A172 (cell line): ENCODE data around the gene CCDC187. TPM values are rescaled to one million over a fixed set of nuclear protein-coding genes. Genes with fewer than 3 reads are reported as not detected.

Experiments
- DNase-seq: peaks from one replicate; pipeline ENCODE4 v3.0.0-alpha.2; 2015; ENCODE audit warnings: low spot score
- total RNA-seq: library from RNA; depleted of rRNA; stranded (reverse); fragments of >200 nt; shearing (Covaris generic); gene quantifications from 2 replicates; pipeline ENCODE4 v1.2.3, GENCODE V29; 2014

Gene CCDC187
- total RNA-seq, 1 experiment from 2014 or later = 0.07 TPM

GRCh38 chr9:136297016-136297691 is 6.7 kb downstream of the CCDC187 start:
- DNase-seq = peak; percentile 80

DNA sequence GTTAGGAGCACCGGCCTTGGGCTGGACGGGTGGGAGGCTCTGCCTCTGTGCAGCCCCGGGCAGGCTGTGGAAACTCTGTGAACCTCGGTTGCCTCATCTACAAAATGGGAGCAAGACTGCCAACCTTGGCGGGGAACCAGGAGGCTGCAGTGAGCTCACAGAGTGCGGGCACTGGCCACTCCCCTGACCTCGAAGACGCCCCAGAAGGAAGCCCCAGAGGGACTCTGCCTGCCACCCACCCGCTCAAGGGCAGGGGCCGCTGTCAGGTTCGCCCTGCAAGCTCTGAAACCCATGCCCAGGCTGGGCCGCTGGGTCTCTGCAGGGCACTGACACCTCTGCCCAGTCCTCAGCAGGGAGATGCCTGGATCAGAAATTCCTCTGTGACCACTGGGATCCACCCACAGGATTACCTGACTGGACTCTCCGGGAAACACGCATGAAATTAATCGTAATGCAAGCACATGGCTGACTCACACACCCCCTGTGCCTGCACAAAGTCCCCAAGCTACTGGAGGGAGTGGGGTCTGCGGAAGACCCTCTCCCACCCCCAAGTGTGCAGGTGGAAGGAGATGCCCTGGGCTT is 7.4 kb downstream of the CCDC187 start:
- DNase-seq = peak; percentile 48

GRCh38 chr9:136295542-136296433 is 8.1 kb downstream of the CCDC187 start:
- no peak for DNase-seq

DNA sequence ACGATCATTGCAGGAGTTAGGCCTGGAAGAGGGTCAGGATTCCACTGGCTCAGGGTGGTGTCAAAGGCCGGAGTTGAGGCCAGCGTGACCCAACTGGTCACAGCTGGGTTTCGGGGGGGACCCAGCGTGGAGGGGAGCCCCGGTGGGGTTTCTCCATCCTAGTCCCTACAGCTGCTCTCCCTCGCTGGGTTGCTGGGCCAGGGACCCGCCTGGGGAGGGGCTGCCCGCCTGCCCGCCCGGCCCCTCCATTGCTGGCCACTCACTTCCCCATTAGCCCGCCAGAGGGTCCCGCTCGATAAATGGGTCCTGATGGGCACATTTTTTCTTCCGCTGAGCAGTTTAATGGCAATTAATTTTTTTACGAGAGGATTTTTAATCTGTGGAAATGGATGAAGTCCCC is 8.8 kb downstream of the CCDC187 start:
- DNase-seq = no peak

DNA sequence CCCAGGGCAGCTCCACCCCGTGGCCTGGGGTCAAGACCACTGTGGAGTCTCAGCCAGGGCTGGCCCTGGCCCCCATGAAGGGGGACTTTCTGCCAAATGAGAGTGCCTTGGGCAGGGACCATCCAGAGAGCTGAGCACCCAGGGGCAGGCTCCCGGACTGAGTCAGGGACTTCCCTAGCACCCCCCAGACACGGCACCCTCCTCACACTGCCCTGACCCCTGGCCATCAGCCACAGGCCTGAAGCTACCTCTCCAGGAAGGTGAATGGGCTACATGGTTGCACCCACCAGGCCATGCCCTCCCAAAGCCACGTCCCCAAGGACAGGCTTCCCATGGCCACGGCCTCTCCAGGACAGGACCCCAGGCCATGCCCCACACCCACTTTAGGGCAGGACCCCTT is 9.5 kb downstream of the CCDC187 start:
- no peak for DNase-seq

DNA sequence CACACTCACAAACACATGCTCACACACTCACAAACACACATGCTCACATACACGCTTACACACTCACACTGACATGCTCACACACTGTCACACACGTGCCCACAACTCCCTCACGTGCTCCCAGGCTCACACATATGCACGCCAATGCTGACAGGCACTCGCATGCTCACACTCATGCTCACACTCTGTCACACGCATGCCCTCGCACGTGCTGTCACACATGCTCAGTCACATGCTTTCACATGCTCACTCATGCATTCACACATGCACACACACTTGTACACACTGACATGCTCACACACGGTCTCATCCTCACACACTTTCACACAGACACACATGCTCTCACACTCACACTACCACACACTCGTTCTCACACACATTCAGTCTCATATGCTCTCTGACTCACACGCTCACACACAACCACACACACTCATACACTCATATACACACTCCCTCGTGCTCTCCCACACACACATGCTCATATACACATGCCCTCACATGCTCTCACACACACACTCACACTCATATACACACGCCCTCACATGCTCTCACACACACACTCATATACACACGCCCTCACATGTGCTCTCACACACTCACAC is 10.3 kb downstream of the CCDC187 start:
- DNase-seq = no peak

DNA sequence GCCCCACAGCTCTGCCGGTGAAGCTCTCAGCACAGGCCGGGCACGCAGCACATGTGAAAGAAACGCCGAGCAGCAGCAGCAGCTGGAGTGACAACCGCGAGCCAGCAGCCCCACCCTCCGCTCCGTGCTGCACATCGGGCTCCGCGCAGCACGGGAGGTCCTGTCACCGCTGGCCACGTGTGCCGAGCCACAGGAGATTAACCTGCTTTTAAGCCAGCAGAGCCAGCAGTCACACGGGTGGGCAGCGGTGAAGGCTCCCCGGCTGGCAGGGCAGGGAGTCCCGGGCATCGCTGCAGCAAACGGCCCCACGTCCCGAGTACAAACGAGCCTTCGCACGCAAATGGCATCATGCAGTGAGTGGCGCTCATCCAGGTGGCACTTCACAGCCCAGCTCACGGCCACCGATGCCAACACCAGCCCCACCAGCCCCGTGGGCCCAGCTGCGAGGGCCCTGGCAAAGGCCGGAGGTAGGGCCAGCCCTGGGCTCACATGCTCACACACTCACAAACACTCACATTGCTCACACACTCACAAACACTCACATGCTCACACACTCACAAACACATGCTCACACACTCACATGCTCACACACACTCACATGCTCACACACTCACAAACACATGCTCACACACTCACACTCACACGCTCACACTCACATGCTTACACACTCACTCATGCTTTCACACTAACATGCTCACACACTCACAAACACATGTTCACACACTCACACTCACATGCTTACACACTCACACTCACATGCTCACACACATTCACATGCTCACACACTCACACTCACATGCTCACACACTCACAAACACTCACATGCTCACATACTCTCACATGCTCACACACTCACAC is 11.1 kb downstream of the CCDC187 start:
- DNase-seq = no peak

- no peak for DNase-seq
These were observed 11.8 kb downstream of the CCDC187 start for GRCh38 chr9:136292026-136292538.

GRCh38 chr9:136291306-136292025 is 12.4 kb downstream of the CCDC187 start:
- no peak for DNase-seq

DNA sequence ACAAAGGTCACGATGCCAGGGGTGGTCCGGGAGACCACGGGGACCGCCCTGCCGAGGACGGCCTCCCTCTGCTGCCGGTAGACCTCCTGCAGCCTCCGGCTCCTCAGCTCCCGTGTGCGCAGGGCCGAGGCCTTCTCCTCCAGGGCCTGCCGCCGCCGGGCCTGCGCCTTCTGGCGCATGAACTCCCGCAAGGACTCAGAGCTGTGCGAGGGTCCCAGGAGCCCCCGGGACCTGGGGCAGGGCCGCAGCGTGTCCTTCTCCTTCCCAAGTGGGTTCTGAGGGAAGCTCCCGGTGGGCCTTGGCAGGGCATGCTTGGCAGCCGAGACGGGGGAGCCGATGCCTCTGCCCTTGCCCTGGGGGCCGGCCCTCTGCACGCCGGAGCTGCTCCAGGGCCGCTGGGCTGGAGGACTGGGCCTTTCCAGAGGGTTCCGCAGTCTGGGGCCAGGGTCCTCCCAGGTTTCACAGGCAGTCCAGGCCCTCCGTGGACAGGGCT is 13.3 kb downstream of the CCDC187 start:
- DNase-seq = no peak

DNA sequence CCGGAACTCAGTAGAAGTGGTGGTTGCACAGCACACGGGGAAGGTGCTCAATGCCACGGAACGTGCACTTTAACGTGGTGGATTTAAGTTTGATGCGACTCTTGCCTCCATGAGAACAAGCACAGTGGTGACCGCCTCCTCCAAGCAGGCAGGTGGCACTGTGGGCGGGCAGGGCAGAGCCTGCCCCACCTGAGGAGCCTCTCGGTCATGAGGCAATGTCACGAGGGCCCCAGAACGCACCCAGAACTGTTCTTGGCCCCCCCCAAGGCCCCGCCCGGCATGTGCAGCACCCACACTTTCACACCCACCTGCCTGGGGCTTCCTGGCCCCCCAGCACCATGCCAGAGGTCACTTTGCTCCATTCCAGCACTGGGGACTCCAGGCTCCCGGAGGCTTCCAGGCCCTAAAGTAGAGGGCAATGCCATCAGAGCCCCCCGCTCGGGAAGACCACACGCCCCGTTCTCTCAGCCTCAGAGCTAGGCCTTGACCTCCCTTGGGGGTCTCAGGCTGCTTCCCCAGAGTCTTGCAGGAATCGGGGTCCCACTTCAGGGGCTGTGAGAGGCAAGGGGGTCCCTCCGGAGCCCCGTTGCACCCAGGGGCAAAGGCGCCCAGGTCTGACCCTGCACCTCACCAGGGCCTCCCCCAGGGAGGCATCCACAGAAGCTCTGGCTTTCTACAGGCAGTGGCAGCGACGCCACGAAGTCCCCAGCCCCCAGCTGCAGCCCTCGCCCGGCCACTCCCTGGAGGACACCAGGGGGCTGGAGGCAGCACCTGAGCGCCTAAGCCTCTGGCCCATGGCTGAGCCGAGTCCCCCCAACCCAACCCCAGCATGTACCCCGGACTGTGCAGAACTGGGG is 14.0 kb downstream of the CCDC187 start:
- no peak for DNase-seq

DNA sequence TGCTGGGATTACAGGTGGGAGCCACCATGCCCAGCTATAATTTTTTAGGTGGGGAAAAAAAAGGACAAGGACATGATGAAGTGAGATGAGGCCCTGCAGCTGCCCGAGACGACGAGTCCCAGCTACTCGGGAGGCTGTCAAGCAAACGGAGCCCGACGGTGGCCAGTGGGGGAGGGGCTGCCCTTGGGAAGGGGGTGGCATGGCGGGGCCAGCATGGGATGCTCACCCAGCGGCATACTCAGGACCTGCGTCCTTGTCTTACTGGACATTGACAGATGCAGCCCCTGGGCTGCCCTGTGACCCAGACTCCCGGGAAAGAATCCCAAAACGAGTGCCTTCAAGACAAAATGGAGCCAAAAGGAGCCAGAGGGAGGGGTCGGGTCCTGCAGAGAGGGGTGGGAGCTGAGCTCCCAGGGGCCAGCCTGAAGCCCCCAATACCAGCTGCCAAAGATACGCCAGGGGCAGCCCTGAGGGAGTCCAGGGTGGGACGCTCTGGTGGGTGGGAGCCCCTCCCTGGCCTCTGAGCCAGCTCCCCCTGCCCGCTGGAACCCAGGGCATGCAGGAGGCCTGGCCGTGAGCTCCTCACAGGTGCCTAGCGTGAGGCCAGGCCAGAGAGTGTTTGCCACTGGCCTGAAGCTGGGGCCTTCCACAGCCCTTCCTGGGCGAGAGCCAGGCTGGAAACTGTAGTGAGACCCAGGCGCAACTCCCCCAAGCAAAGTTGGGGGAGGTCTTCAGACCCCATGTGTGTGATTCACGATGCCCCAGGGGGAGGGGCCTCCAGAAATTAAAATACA is 15.7 kb downstream of the CCDC187 start:
- no peak for DNase-seq

GRCh38 chr9:136286987-136287379 is 16.9 kb downstream of the CCDC187 start:
- DNase-seq = no peak

GRCh38 chr9:136286359-136286986 is 17.4 kb downstream of the CCDC187 start:
- DNase-seq = no peak

- no peak for DNase-seq
These were observed 18.2 kb downstream of the CCDC187 start for GRCh38 chr9:136285501-136286358.

- DNase-seq = no peak
These were observed 18.9 kb downstream of the CCDC187 start for GRCh38 chr9:136284951-136285350.

DNA sequence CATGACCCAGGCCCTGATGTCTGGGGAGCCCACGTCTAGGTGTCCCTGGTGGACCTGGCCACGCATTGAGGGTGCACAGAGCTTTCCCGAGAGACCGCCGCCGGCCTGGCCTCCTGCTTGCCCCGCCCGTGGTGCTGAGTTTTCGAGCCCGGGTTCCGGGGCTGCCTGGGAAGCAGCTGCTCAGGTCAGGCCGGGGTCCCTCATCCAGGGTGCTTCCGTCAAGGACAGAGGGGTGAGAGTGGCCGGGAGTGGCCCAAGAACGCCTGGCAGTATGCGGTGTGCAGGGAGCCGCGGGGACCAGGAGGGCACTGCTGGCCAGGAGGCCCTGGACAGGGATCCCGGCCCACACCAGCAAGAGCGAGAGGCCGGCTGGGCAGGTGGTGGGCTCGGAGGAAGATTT is 19.6 kb downstream of the CCDC187 start:
- DNase-seq = no peak
